Measurements from ENCODE around the gene CATSPERE. TPM values are rescaled to one million over a fixed set of nuclear protein-coding genes. Genes with fewer than 3 reads are reported as not detected.

CATSPERE gene
- total and polyA plus RNA-seq, 9 of the 15 experiments (the other 6 are each of a cell fraction or from before 2014, with no cell fraction given) = 0.06 to 0.16 (median 0.09) TPM; not detected in 3

- TF ChIP-seq ZNF644 (tag; IDR thresholded peaks at IDR 0.05; ENCODE audit: low read depth) (no peak), MED1 (CRISPR knock-in tag; IDR thresholded peaks at IDR 0.05; ENCODE audit: borderline replicate concordance) (no peak), POLR3G (IDR thresholded peaks at IDR 0.05; ENCODE audit: extremely low read depth, insufficient read length, insufficient replicate concordance) (no peak), HDGF (IDR thresholded peaks at IDR 0.05) (no peak), IRF9 (tag; IDR thresholded peaks at IDR 0.05) (peak; percentile 77)
These were observed 214.1 kb downstream of the CATSPERE start (continued) for GRCh38 chr1:244675167-244675566.

GRCh38 chr1:244678697-244679096 is 217.6 kb downstream of the CATSPERE start:
- Histone ChIP-seq H4K20me1 (replicated peaks; ENCODE audit: control insufficient read depth, insufficient read depth, low read length) (no peaks in the 10 kb centered on the region), H3K79me2 (ENCODE audit: control insufficient read depth, insufficient read depth, low read length) (peaks cover 40% of the 10 kb centered on the region), H3K9me3 (replicated peaks; ENCODE audit: control insufficient read depth, insufficient read depth, low read depth, low read length) (no peaks in the 10 kb centered on the region), H3K36me3 (ENCODE audit: control insufficient read depth, insufficient read depth, low read length) (peaks cover 12% of the 10 kb centered on the region; the same call in 2 of the 3 replicates), H3K4me3 (no peak overlapping the region), H3K4me1 (replicated peaks in 1 of 2; ENCODE audit: control insufficient read depth in 2 of 2, insufficient read depth in 2 of 2, low read length in 2 of 2) (no peaks in the 10 kb centered on the region), H3K27me3 (ENCODE audit: control insufficient read depth in 2 of 2, insufficient read depth in 2 of 2, low read length in 2 of 2) (no peaks in the 10 kb centered on the region), H2AFZ (ENCODE audit: low read depth, low read length) (no peak overlapping the region), H3K27ac (ENCODE audit: extremely low read depth, low read depth, low read length) (no peak overlapping the region), H3K9ac (ENCODE audit: insufficient read depth in 1 of 2, low read depth in 2 of 2, low read length in 2 of 2) (no peak overlapping the region), H3K9me1 (ENCODE audit: control insufficient read depth, insufficient read depth, low read length) (no peaks in the 10 kb centered on the region), H3K4me2 (ENCODE audit: insufficient read depth, low read length) (no peak overlapping the region)
- DNase-seq (ENCODE audit: extremely low read depth in 1 of 4, low spot score in 3 of 4) (no peak), ATAC-seq (no peak), FAIRE-seq (no peak)
- intact Hi-C loops (cut with micrococcal nuclease) = no loop called here
- 76% methylated on average over 6 of the region's 6 CpGs for WGBS (ENCODE audit: insufficient coverage, low coverage, missing lambda C conversion rate)
- BruUV-seq (replicated peaks) = no TSS peak
- ChIA-PET CTCF (ENCODE audit: low intra/inter-chr PET ratio) (no interaction called here), POLR2A (interaction anchor here (0.5 to 0.6 kb wide), 2 partner anchors 15 to 40 kb away, joined by 3 to 4 read pairs; no protein-coding TSS in a partner anchor)
- in situ Hi-C loops (cut with MboI) = no loop called here
- TF ChIP-seq ETV6 (IDR thresholded peaks at IDR 0.05; ENCODE audit: borderline replicate concordance in 1 of 2, low read depth in 2 of 2, low read length in 1 of 2) (no peak), ETV6 (CRISPR knock-in tag; IDR thresholded peaks at IDR 0.05; ENCODE audit: borderline replicate concordance) (no peak), PYGO2 (tag; IDR thresholded peaks at IDR 0.05) (no peak), GTF2A2 (tag; IDR thresholded peaks at IDR 0.05) (no peak), ASH1L (IDR thresholded peaks at IDR 0.05; ENCODE audit: borderline replicate concordance, low read depth, partially characterized antibody) (no peak), THRB (CRISPR knock-in tag; conservative IDR thresholded peaks at IDR 0.05) (no peak)
- TF ChIP-seq, protein P1, sequence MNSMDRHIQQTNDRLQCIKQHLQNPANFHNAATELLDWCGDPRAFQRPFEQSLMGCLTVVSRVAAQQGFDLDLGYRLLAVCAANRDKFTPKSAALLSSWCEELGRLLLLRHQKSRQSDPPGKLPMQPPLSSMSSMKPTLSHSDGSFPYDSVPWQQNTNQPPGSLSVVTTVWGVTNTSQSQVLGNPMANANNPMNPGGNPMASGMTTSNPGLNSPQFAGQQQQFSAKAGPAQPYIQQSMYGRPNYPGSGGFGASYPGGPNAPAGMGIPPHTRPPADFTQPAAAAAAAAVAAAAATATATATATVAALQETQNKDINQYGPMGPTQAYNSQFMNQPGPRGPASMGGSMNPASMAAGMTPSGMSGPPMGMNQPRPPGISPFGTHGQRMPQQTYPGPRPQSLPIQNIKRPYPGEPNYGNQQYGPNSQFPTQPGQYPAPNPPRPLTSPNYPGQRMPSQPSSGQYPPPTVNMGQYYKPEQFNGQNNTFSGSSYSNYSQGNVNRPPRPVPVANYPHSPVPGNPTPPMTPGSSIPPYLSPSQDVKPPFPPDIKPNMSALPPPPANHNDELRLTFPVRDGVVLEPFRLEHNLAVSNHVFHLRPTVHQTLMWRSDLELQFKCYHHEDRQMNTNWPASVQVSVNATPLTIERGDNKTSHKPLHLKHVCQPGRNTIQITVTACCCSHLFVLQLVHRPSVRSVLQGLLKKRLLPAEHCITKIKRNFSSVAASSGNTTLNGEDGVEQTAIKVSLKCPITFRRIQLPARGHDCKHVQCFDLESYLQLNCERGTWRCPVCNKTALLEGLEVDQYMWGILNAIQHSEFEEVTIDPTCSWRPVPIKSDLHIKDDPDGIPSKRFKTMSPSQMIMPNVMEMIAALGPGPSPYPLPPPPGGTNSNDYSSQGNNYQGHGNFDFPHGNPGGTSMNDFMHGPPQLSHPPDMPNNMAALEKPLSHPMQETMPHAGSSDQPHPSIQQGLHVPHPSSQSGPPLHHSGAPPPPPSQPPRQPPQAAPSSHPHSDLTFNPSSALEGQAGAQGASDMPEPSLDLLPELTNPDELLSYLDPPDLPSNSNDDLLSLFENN (IDR thresholded peaks at IDR 0.05; ENCODE audit: low read depth in 2 of 2, low read length in 2 of 2) = no peak
- TF ChIP-seq, protein P2, sequence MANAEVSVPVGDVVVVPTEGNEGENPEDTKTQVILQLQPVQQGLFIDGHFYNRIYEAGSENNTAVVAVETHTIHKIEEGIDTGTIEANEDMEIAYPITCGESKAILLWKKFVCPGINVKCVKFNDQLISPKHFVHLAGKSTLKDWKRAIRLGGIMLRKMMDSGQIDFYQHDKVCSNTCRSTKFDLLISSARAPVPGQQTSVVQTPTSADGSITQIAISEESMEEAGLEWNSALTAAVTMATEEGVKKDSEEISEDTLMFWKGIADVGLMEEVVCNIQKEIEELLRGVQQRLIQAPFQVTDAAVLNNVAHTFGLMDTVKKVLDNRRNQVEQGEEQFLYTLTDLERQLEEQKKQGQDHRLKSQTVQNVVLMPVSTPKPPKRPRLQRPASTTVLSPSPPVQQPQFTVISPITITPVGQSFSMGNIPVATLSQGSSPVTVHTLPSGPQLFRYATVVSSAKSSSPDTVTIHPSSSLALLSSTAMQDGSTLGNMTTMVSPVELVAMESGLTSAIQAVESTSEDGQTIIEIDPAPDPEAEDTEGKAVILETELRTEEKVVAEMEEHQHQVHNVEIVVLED (CRISPR knock-in tag; IDR thresholded peaks at IDR 0.05) = no peak
